ENCODE results near the gene MDGA2. TPM values are rescaled to one million over a fixed set of nuclear protein-coding genes. Genes with fewer than 3 reads are reported as not detected.

Gene MDGA2
- total and polyA plus RNA-seq, 9 of the 15 experiments (the other 6 are each of a cell fraction or from before 2014, with no cell fraction given), result 0.01 to 0.18 (median 0.03) TPM; not detected in 5

GRCh38 chr14:47257013-47257412 is 418.4 kb downstream of the MDGA2 start:
- TF ChIP-seq KAT8 (IDR thresholded peaks at IDR 0.05; ENCODE audit: low read depth), result no peak
- no peak for TF ChIP-seq SMC3 (conservative IDR thresholded peaks at IDR 0.05; ENCODE audit: insufficient read depth, low read depth, low read length)
- no peak for TF ChIP-seq ETS2 (tag; IDR thresholded peaks at IDR 0.05; ENCODE audit: borderline replicate concordance, poor library complexity, severe bottlenecking)
- TF ChIP-seq SUPT5H (IDR thresholded peaks at IDR 0.05), result no peak
- TF ChIP-seq NCOR1 (IDR thresholded peaks at IDR 0.05), result no peak
- H3K9me1 ChIP-seq (ENCODE audit: control insufficient read depth, insufficient read depth, low read length), result no peaks in the 10 kb centered on the region
- H4K20me1 ChIP-seq (replicated peaks; ENCODE audit: control insufficient read depth, insufficient read depth, low read length), result no peaks in the 10 kb centered on the region
- no peaks in the 10 kb centered on the region for H3K27me3 ChIP-seq (ENCODE audit: control insufficient read depth in 2 of 2, insufficient read depth in 2 of 2, low read length in 2 of 2)
- H3K4me1 ChIP-seq (replicated peaks in 1 of 2; ENCODE audit: control insufficient read depth in 2 of 2, insufficient read depth in 2 of 2, low read length in 2 of 2), result no peaks in the 10 kb centered on the region
- no TSS peak for BruUV-seq (replicated peaks)
- ChIA-PET CTCF (ENCODE audit: low intra/inter-chr PET ratio) (no interaction called here), POLR2A (no interaction called here)
- in situ Hi-C loops (cut with MboI), result no loop called here
- no peak for ATAC-seq
- no peaks in the 10 kb centered on the region for H3K79me2 ChIP-seq (ENCODE audit: control insufficient read depth, insufficient read depth, low read length)
- H3K4me2 ChIP-seq (ENCODE audit: insufficient read depth, low read length), result no peak overlapping the region
- no peak overlapping the region for H3K9ac ChIP-seq (ENCODE audit: insufficient read depth in 1 of 2, low read depth in 2 of 2, low read length in 2 of 2)
- H3K9me3 ChIP-seq (replicated peaks; ENCODE audit: control insufficient read depth, insufficient read depth, low read depth, low read length), result no peaks in the 10 kb centered on the region
- DNase-seq (ENCODE audit: extremely low read depth in 1 of 4, low spot score in 3 of 4), result no peak
- 0% methylated on average over 2 of the region's 2 CpGs for WGBS (ENCODE audit: insufficient coverage, low coverage, missing lambda C conversion rate)
- H3K4me3 ChIP-seq, result no peak overlapping the region
- H3K27ac ChIP-seq (ENCODE audit: extremely low read depth, low read depth, low read length), result no peak overlapping the region
- intact Hi-C loops (cut with micrococcal nuclease), result no loop called here
- H2AFZ ChIP-seq (ENCODE audit: low read depth, low read length), result no peak overlapping the region
- H3K36me3 ChIP-seq (ENCODE audit: control insufficient read depth, insufficient read depth, low read length), result no peaks in the 10 kb centered on the region
- FAIRE-seq, result no peak

GRCh38 chr14:47252802-47253201 is 422.6 kb downstream of the MDGA2 start:
- BruUV-seq (replicated peaks), result no TSS peak
- intact Hi-C loops (cut with micrococcal nuclease) (no loop called here), in situ Hi-C loops (cut with MboI) (no loop called here)
- FAIRE-seq (no peak), ATAC-seq (no peak), DNase-seq (ENCODE audit: extremely low read depth in 1 of 4, low spot score in 3 of 4) (no peak)
- POLR2A ChIA-PET, result no interaction called here
- Histone ChIP-seq H4K20me1 (replicated peaks; ENCODE audit: control insufficient read depth, insufficient read depth, low read length) (no peaks in the 10 kb centered on the region), H3K27me3 (ENCODE audit: control insufficient read depth in 2 of 2, insufficient read depth in 2 of 2, low read length in 2 of 2) (no peaks in the 10 kb centered on the region), H3K4me3 (no peak overlapping the region), H3K79me2 (ENCODE audit: control insufficient read depth, insufficient read depth, low read length) (no peaks in the 10 kb centered on the region), H3K27ac (ENCODE audit: extremely low read depth, low read depth, low read length) (no peak overlapping the region), H3K4me2 (ENCODE audit: insufficient read depth, low read length) (no peak overlapping the region), H2AFZ (ENCODE audit: low read depth, low read length) (no peak overlapping the region), H3K4me1 (replicated peaks in 1 of 2; ENCODE audit: control insufficient read depth in 2 of 2, insufficient read depth in 2 of 2, low read length in 2 of 2) (no peaks in the 10 kb centered on the region), H3K9me3 (replicated peaks; ENCODE audit: control insufficient read depth, insufficient read depth, low read depth, low read length) (no peaks in the 10 kb centered on the region), H3K36me3 (ENCODE audit: control insufficient read depth, insufficient read depth, low read length) (no peaks in the 10 kb centered on the region), H3K9ac (ENCODE audit: insufficient read depth in 1 of 2, low read depth in 2 of 2, low read length in 2 of 2) (no peak overlapping the region), H3K9me1 (ENCODE audit: control insufficient read depth, insufficient read depth, low read length) (no peaks in the 10 kb centered on the region)
- WGBS (ENCODE audit: insufficient coverage, low coverage, missing lambda C conversion rate), result 0% methylated on average over 4 of the region's 4 CpGs
- CTCF ChIA-PET (ENCODE audit: low intra/inter-chr PET ratio), result no interaction called here
- TF ChIP-seq SRSF7 (optimal IDR thresholded peaks at IDR 0.05; ENCODE audit: low read depth, low read length), result no peak
- no peak for TF ChIP-seq RREB1 (CRISPR knock-in tag; IDR thresholded peaks at IDR 0.05)
- no peak for TF ChIP-seq TBL1XR1 (IDR thresholded peaks at IDR 0.05; ENCODE audit: low read length in 2 of 2)
- no peak for TF ChIP-seq ZNF253 (CRISPR knock-in tag; conservative IDR thresholded peaks at IDR 0.05)
- no peak for TF ChIP-seq ZBTB43 (CRISPR knock-in tag; IDR thresholded peaks at IDR 0.05)
- no peak for TF ChIP-seq ELF1 (tag; IDR thresholded peaks at IDR 0.05)

All from K562 (cell line).